NCI-H524 treated with DMSO at 0.1 percent for 48 hours (cell line): Measurements from ENCODE around the gene GRK5.

Experiments used
- DNase-seq: peaks from one replicate; lab custom pipeline; 2025; lab: John Stamatoyannopoulos, UW

GRK5 gene

DNA sequence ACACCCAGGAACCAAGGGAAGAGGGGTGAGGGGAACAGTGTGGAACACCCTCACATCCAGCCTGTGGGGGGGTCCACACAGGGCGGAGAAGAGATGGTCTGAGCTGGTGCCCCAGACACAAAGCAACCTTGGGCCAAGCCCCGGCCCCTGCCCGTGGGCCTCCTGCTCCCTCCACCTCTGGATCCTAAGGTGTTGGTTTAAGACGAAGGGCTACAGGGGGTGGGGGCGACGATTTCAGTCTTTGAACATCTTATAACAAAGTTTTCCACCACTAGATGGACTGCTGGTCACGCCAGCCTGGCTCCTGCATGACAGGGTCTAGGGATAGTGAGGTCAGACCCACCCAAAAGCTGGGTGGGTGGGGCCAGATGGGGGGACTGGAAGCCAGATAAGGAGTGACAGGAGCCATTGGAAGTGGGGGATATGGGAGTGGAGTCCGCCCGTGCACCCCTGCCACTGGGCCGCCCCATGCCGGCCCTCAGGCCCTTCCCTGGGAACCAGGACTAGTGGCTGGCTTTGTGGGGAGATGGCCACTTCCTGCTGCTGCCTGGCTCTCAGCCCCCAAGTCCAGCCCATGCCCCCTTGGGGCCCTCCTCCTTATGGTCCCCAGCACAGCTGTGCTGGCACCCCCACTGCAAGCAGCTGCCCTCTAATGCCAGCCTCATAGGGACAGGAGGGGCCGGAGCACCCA, 236.7 kb downstream of the GRK5 start:
- no peak for DNase-seq

DNA sequence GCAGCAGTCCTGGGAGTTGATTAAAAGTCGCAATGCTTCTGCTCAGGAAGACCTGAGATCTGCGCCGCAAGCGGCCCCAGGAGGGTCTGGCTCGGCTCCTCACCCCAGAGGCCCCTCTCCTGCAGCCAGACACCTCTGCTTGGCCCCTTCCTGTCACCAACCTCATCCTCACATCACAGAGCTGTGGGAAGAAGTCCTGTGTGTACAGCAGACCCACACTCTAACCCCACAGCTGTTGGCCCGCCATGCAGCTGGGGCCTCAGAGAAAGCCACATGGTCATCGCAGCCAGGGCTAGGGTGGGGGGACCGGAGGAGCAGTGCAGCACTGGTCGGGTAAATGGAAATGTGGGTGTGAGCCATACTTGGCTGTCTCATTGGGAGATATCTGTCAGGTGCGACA, 237.5 kb downstream of the GRK5 start:
- DNase-seq: no peak

DNA sequence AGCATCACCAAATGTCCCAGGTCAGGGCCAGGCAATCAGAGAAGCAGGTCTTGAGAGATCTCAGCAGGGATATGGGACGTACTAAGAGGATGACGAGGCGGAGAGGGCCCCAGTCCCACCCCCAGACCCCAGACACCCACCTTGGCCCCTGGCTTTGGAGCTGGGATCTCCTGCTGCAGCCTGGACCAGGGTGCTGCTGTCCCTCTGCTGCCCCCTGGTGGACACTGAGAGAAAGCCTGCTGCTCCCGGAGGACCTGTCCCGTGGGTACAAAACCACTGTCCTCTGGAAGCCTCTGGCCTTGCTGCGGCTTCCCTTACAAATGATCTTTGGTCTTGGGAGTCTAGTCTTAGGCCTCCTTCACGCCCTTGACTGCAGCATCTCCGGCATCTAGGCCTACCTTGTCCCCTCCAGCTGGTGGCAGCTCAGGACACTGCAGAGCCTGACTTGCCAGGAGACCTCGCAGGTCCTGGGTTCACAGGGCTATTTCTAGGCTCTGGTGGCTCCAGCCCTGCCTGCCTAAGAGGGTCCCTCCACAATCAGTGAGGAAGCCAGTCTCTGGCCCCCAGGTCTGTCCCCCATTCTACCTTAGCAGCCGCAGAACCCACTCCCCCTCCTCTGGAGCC, 238.1 kb downstream of the GRK5 start:
- DNase-seq: no peak

DNA sequence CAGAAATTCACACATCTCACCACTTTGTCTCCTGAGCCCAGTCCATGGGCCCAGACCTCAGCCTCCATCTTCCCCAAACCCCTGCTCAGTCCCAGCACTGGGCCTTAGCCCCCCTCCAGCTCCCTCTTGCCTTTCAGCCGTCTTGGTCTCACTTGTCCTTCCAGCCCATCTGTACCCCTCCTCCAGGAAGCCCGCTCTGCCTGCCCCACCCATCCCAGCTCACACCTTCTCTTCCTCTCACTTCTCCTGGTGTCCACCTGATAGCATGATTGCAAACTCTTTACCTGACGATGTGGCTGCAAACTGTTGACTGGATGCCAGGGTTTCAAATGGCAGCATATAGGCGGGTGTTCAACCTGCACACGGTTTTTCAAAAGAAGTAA, 238.6 kb downstream of the GRK5 start:
- DNase-seq: no peak

DNA sequence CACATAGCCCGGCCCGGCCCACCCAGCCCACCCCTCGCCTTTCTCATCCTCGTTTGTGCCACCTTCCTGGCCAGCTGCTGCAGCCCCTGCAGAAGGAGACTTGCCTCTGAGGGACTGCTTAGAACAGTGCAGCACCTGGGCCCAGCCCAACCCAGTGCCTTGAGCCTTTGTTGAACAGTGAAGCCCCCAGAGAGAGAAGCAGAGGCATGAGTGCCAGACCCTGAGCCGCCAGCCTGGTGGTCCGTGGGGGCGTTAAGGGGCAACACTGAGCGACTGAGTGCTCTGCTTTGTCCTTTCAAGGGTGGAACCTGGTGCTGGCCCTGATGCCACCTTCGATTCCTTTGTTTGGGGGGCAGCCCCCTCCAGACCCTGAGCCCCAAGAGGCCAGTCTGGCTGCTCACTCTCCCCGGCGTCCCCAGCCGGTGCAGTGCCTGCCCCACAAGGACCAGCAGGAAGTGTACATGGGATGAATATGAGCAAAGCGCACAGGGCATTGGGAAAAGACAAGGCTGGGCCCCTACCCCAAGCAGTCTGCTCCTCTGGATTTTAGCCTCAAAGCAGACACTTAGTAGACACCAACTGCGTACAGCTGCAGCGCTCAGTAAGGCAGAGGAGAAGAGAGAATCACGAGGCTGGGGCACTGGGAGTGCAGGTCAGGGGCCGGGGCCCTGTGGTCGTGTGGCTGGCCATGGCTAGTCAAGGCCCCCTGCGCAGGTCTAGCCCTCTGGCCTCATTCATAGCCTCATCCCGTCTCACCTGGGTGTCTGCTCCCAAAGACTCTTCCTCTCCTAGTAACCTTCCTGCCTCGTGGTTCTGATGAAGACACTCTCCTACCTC, 239.3 kb downstream of the GRK5 start:
- DNase-seq: no peak

DNA sequence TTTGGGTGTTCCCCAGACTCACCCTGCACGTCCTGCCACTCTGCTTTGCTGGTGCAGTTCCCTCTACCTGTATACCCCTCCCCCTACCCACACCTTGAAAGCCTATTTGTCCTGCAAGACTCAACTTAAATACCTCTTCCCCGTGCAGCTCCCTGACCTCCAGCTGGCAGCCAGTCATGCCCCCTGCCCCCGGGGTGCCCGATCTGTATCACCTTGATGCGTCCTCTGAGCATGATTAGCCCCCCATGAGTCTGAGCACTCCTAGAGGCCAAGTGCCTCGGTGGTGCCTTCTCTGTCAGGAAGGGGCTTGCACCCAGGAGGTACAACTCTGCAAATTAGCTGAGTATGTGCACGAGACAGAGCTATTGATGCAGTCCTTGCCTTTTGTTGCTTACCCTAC, 240.1 kb downstream of the GRK5 start:
- no peak for DNase-seq

DNA sequence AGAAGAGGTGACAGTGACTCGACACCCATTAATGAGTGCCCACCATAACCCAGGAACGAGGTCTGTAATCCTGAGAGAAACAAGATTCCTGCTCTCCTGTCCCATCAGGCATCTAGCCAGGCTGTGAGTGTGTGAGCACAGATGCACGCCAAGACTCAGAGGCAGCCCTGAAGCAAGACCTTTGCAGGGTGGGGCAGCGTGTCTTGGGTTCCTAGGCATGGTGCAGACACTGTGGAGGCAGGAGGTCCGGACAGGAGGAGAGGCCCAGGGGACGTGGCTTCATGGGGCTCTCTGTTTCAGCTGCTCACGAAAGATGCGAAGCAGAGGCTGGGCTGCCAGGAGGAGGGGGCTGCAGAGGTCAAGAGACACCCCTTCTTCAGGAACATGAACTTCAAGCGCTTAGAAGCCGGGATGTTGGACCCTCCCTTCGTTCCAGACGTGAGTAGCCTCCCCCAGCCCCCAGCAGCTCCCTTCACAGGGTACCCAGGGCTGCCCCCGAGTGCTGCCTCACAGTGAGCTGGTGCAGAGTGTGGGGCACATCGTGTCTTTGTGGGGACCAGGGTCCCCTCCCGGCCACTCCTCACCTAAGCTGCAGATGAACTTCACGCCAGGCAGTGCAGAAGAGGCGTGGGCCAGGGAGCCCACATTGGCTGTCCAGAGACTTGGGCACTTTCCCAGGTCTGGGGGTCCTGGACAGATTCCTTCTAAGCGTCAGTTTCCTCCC, 240.6 kb downstream of the GRK5 start:
- DNase-seq: no peak

DNA sequence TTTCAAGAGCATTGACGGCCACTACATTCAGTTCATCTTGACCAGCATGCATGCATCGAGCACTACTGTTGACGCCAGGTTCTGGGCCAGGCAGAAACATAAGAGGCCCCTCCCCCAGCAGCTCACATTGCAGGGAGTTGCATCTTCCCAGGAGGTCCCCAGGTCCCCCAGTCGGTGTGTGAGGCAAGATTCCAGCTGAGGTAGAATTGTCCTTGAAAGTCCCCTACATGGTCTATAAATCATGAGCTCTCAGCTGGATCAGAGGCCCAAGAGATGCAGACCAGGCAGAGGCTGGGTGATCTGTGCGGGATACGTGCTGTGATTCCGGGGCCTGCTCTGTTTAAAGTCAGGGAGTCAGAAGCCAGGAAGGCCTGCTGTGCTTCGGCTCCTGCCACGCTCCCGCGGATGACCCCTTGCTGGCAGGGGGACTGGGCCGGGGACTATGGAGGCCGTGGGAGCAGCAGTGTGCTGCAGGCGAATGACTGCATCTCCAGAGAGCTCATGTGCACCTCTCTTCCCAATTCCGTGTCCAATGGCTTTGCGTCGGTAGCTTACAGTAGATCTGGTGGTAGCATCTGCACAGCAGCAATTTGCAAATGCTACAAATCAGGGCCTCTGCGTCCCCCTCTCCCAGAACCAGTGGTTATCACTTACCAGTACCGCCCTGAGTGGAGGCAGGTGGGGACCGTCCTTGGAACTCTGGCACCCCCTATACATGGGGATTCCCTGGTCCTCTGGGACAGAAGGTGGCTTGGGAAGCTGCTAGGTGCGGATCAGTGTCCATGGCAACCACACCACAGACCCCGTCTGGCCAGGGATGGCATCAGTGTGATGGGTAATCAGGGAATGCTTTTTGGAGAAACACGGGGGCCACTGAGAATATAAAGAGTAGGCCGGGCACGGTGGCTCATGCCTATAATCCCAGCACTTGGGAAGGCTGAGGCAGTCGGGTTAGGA, 241.5 kb downstream of the GRK5 start:
- DNase-seq: no peak

DNA sequence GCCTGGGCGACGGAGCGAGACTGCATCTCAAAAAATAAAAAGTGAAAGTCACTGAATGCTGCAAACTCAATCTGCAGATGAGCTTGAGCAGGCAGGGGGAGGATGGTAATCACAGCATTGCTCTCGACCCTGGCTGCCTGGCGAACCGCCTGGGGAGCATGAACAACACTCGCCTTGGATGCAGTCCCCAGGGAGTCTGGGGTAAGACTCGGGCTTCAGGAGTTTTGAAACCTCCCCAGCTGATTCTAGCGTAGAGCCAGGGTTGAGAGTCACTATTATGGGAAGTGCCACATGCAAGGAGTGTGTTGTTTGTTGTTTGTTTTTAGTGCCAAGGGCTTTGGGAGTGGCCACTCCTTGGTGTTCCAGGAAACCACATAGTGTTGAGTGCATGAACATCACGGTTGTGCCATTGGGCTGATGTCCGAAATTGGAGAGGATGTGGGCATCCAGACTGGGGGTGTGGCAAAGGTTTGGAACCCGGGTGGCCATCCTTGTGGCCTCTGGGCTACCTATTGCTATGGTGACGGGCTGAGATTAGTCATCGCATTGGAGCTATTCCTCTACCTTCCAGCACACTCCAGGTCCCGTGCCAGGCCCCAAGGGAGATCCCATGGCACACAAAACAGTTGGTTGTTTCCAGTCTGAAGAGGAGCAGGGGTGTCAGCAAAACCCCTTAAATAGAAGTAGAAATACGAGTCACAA, 242.5 kb downstream of the GRK5 start:
- DNase-seq: no peak

DNA sequence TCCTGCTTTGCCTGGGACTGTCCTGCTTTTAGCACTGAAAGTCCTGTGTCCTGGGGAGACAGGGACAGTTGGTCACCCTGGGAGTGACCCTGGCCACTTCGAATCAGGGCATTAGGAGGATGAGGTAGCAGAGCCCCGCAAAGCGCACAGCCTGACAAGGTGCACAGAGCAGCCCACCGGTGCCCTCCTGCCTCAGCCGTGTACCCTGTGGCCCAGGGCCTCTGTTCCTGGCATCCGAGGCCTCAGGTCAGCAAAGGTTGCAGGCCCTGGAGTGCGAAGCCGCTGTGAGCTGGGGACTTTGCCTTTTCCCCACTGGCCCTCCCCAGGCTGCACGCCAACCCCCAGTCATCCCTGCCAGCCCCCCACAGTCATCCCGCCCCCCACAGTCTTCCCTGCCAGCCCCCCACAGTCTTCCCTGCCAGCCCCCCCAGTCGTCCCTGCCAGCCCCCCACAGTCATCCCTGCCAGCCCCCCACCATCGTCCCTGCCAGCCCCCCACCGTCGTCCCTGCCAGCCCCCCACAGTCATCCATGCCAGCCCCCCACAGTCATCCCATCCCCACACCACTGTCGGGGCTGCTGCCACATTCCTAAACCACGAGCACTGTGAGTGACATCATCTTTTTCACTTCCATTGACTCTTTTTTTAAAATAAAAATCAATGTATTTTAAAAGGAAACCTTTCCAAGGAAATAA, 243.4 kb downstream of the GRK5 start:
- DNase-seq: no peak

DNA sequence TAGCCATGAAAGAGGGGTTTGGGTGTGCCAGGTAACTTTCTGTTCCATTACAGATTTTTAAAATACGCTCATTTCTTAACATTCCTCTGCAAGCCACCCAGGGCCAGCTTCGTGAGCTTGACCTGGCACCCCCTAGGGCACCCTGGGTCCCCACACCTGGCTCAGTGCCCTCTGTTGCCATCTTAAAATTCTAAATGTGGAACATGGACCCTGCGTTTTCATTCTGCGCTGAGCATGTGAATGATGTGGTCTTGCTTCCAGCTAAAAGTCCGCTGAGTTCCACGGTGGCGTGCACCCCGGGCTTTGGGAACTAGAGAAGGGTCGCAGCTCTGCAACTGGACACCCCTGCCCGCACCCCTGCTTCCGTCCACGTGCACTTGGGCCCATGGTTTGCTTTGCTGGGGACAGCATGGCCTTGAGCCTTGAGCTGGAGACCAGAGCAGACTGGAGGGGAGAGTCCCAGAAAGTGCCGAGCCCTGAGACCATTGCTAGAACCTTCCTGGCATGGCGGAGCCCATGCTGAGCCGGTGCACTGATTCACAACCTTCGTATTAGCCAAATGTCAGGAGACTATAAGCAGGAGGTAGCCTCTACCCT, 244.0 kb downstream of the GRK5 start:
- DNase-seq: no peak

DNA sequence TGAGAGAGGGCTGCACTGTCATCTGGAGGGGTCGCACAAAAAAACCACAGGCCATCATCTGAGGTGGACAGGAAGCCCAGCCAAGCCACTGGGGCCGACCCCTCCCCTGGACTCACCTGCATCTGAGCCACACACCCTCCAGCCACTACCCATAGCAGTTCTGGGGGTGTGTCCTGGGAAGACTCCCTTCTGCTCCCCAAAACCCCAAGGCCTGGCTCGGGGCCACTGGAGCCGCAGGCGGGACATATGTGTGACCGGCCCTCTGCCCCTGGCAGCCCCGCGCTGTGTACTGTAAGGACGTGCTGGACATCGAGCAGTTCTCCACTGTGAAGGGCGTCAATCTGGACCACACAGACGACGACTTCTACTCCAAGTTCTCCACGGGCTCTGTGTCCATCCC, 245.0 kb downstream of the GRK5 start:
- DNase-seq: no peak

DNA sequence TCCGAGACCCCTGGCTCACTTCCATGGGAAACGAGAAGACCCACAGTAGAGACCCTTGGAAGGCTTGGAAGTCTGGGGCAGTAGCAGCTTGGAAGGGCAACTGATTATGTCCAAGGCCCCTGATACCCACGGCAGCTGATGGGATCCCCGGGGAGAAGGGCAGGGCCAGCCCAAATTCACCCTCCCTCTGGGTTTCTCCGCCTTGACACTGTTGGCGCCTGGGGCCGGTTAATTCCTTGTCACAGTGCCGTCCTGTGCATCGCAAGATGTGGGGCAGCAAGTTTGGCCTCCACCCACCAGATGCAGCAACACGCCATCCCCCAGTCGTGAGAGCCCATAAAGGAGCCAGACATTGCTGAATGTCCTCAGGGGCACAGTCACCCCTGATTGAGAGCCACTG, 245.9 kb downstream of the GRK5 start:
- no peak for DNase-seq

DNA sequence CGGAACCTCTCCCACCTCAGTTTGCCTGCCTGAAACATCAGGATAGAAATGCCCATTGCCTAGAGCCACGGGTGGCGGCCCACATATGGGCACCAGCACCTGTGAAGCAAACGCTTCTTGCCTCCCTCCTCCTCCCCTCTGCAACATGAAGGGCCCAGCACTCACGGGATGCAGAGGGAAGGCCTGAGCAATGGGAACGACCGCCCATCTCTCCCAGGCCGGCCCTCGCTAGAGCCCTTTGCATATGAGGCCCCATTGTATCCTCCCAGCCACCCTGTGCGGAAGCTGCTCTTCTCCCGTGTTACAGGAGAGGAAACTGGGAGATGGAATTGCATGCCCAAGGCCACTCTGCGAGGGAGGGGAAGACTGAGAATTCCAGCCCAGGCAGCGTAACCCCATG, 246.9 kb downstream of the GRK5 start:
- DNase-seq: no peak

DNA sequence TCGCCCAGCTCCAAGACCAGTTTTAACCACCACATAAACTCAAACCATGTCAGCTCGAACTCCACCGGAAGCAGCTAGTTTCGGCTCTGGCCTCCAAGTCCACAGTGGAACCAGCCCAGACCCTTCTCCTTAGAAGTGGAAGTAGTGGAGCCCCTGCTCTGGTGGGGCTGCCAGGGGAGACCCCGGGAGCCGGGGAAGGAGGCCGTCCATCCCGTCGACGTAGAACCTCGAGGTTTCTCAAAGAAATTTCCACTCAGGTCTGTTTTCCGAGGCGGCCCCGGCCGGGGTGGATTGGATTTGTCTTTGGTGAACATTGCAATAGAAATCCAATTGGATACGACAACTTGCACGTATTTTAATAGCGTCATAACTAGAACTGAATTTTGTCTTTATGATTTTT, 247.6 kb downstream of the GRK5 start:
- no peak for DNase-seq

DNA sequence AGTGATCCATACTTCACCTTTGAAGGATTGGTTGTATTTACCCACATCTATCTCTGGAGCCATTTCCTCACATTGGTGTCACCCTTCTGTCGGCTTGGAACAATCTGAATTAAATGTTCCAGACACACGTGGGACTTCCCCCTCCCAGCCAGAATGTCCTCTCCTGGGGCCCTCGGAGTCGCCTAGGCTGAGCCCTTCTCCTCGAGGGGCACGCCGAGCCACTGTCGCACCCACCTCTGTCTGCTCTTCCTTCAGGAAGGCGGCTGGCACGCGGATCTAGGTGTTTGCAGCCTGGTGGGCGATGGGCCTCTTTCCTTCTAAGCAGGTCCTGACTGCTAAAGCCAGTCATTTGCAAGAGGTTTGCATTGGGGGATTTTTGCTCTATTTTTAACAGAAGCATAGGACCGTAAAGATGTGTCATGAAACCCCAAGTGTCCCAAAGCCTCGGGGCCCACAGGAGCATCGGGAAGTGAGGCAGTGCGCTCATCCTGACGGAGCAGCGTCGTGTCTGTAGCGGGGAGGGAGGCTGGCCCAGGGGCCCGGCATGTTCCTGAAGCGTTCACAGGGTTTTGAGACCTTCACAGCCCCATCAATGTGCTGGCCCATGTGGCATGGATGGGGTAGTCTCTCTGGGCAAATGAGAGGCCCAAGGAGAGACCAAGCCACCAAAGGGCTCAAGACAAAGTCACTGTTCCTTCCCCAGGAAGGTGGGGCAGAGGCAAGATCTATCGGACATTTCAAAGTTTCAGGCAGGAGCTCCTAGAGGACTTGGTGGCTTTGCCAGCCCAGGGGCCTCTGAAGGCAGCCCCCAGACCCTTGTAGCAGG, 248.5 kb downstream of the GRK5 start:
- no peak for DNase-seq

DNA sequence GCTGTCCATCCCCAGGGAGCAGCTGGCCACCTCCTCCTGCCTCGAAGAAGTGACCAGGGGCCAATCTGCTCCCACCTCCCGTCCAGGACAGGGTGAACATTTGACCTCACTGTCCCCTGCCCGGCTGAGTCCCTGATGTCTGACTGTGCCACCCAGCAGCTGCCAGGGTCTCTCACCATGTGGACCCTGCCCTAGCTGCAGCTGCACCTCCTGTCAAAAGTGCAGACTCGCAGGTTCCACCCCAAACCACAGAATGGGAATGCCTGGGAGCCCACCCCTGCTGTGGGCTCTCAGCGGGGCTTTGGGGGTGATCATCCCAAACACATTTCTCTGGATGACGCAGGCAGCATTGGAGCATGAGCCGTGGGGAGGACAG, 249.1 kb downstream of the GRK5 start:
- DNase-seq: no peak

DNA sequence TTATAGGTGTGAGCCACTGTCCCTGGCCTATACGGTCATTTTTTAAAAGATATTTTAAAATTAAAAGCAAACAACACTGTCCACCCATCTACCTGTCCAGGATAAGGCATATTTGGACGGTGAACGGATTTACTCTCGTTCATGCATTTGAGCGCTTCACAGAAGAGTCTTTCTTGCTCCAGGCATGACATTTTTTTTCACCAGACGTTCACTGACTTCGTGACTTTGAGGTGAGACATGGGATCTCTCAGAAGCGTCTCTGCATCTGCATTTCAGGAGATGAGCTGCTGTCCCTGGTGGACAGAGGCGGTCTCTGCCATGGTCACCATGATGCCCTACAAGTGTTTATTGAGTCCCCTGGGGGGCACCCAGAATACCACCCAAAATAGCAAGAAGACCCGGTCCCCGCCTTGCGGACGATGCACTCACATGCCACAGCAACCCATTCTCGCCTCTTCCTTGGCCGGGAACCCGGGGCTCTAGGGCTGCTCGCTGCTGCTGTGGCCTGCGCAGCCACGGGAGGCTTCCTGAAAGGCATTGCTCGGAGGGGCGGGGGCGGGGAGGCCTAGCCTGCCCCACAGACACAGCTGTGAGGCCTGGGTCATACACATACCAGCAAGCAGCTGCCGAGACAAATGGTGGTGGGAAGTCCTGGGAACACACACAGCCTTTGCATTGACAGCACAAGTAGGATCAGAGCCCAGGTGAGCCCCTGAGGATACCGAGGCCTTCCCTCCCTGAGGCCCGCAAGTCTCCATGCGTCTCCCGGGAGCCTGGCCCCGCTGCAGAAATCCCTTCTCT, 250.8 kb downstream of the GRK5 start:
- no peak for DNase-seq
